ENCODE results near the gene DIPK1A. TPM values are rescaled to one million over a fixed set of nuclear protein-coding genes. Genes with fewer than 3 reads are reported as not detected.

The DIPK1A gene
- total RNA-seq, 1 experiment from 2014 or later = 1.2 TPM

DNA sequence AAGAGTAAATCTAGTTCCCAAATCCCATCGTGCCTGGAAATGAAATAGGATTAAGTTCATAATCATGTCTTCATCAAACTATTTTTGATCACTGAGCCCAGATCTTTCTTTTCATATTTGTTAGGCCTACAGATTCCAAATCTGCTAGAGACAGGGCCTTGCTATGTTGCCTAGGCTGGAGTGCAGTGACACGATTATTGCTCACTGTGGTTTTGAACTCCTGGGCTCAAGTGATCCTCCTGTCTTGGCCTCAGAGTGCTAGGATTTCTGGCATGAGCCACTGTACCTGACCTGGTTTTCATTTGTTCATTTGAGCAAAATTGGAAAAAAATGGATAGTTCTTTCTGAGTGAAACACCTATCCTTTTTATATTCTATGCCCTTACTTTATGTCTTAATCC lies 28.0 kb upstream of the DIPK1A start:
- intact Hi-C loops (cut with micrococcal nuclease; ENCODE audit: unreplicated experiment) = no loop called here
- no peaks in the 10 kb centered on the region for H3K4me1 ChIP-seq (ENCODE audit: control insufficient read depth, insufficient read depth, low read length)
- H3K36me3 ChIP-seq (ENCODE audit: control insufficient read depth, insufficient read depth, low read length) = no peaks in the 10 kb centered on the region
- DNase-seq (ENCODE audit: low read depth, low spot score) (no peak), ATAC-seq (no peak)
- TF ChIP-seq SIN3A (IDR thresholded peaks at IDR 0.05; ENCODE audit: borderline replicate concordance, insufficient read depth, low read depth, low read length) (no peak), POLR2AphosphoS5 (IDR thresholded peaks at IDR 0.05; ENCODE audit: low read depth, low read length) (no peak), TCF7L2 (IDR thresholded peaks at IDR 0.05; ENCODE audit: low read depth, low read length) (no peak)
- TF ChIP-seq, protein P1, sequence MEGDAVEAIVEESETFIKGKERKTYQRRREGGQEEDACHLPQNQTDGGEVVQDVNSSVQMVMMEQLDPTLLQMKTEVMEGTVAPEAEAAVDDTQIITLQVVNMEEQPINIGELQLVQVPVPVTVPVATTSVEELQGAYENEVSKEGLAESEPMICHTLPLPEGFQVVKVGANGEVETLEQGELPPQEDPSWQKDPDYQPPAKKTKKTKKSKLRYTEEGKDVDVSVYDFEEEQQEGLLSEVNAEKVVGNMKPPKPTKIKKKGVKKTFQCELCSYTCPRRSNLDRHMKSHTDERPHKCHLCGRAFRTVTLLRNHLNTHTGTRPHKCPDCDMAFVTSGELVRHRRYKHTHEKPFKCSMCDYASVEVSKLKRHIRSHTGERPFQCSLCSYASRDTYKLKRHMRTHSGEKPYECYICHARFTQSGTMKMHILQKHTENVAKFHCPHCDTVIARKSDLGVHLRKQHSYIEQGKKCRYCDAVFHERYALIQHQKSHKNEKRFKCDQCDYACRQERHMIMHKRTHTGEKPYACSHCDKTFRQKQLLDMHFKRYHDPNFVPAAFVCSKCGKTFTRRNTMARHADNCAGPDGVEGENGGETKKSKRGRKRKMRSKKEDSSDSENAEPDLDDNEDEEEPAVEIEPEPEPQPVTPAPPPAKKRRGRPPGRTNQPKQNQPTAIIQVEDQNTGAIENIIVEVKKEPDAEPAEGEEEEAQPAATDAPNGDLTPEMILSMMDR (IDR thresholded peaks at IDR 0.05) = no peak
- TF ChIP-seq, protein P2, sequence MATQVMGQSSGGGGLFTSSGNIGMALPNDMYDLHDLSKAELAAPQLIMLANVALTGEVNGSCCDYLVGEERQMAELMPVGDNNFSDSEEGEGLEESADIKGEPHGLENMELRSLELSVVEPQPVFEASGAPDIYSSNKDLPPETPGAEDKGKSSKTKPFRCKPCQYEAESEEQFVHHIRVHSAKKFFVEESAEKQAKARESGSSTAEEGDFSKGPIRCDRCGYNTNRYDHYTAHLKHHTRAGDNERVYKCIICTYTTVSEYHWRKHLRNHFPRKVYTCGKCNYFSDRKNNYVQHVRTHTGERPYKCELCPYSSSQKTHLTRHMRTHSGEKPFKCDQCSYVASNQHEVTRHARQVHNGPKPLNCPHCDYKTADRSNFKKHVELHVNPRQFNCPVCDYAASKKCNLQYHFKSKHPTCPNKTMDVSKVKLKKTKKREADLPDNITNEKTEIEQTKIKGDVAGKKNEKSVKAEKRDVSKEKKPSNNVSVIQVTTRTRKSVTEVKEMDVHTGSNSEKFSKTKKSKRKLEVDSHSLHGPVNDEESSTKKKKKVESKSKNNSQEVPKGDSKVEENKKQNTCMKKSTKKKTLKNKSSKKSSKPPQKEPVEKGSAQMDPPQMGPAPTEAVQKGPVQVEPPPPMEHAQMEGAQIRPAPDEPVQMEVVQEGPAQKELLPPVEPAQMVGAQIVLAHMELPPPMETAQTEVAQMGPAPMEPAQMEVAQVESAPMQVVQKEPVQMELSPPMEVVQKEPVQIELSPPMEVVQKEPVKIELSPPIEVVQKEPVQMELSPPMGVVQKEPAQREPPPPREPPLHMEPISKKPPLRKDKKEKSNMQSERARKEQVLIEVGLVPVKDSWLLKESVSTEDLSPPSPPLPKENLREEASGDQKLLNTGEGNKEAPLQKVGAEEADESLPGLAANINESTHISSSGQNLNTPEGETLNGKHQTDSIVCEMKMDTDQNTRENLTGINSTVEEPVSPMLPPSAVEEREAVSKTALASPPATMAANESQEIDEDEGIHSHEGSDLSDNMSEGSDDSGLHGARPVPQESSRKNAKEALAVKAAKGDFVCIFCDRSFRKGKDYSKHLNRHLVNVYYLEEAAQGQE (IDR thresholded peaks at IDR 0.05; ENCODE audit: insufficient read depth in 1 of 2, low read depth in 2 of 2, low read length in 1 of 2) = no peak
- in situ Hi-C loops (cut with HindIII; ENCODE audit: low pct_unique_long_range_greater_than_20kb, low sequenced_read_pairs) = no loop called here
- POLR2A ChIA-PET = no interaction called here
- CTCF ChIA-PET = no interaction called here
- no peak overlapping the region for H3K27ac ChIP-seq (ENCODE audit: low read length)
- H3K4me3 ChIP-seq (ENCODE audit: low read depth in 2 of 2, low read length in 2 of 2) = no peak overlapping the region
- BruUV-seq (replicated peaks) = no TSS peak
- no peaks in the 10 kb centered on the region for H3K9me3 ChIP-seq (ENCODE audit: control insufficient read depth, insufficient read depth, low read depth, low read length)
- no peaks in the 10 kb centered on the region for H3K27me3 ChIP-seq (ENCODE audit: control insufficient read depth, insufficient read depth, low read length)

DNA sequence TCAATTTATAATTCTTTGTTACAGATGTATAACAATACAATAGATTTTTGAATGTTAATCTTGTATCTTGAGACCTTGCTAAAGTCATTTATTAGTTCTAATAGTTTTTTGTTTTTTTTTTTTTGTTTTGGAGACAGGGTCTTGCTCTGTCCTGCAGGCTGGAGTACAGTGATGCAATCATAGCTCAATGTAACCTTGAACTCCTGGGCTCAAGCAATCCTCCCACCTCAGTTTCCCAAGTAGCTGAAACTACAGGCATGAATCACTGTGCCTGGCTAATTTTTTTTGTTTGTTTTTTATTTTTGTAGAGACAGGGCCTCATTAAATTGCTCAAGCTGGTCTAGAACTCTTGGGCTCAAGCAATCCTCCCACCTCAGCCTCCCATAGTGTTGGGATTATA lies 26.2 kb upstream of the DIPK1A start:
- ATAC-seq (no peak), DNase-seq (ENCODE audit: low read depth, low spot score) (no peak)
- intact Hi-C loops (cut with micrococcal nuclease; ENCODE audit: unreplicated experiment) (no loop called here), in situ Hi-C loops (cut with HindIII; ENCODE audit: low pct_unique_long_range_greater_than_20kb, low sequenced_read_pairs) (no loop called here)
- Histone ChIP-seq H3K4me3 (ENCODE audit: low read depth in 2 of 2, low read length in 2 of 2) (no peak overlapping the region), H3K27ac (ENCODE audit: low read length) (no peak overlapping the region), H3K27me3 (ENCODE audit: control insufficient read depth, insufficient read depth, low read length) (no peaks in the 10 kb centered on the region), H3K4me1 (ENCODE audit: control insufficient read depth, insufficient read depth, low read length) (no peaks in the 10 kb centered on the region), H3K9me3 (ENCODE audit: control insufficient read depth, insufficient read depth, low read depth, low read length) (no peaks in the 10 kb centered on the region), H3K36me3 (ENCODE audit: control insufficient read depth, insufficient read depth, low read length) (no peaks in the 10 kb centered on the region)
- CTCF ChIA-PET = no interaction called here
- POLR2A ChIA-PET = no interaction called here
- no TSS peak for BruUV-seq (replicated peaks)
- TF ChIP-seq, protein P2 (IDR thresholded peaks at IDR 0.05; ENCODE audit: insufficient read depth in 1 of 2, low read depth in 2 of 2, low read length in 1 of 2) = no peak
- TF ChIP-seq TCF7L2 (IDR thresholded peaks at IDR 0.05; ENCODE audit: low read depth, low read length) (no peak), SIN3A (IDR thresholded peaks at IDR 0.05; ENCODE audit: borderline replicate concordance, insufficient read depth, low read depth, low read length) (no peak), POLR2AphosphoS5 (IDR thresholded peaks at IDR 0.05; ENCODE audit: low read depth, low read length) (no peak)
- TF ChIP-seq, protein P1 (IDR thresholded peaks at IDR 0.05) = no peak

All from Panc1 (cell line).